HEK293T (cell line): ENCODE data around the gene STK4.

Experiments used
- CTCF ChIA-PET: fragments of 350-600 bp; formaldehyde crosslinking; extraction: SDS; loops from one replicate; lab custom pipeline; 2021; ENCODE audit warnings: antibody characterized with exemption, inconsistent platforms; lab: Yijun Ruan, JAX
- POLR2A ChIA-PET: fragments of 350-600 bp; formaldehyde crosslinking; extraction: SDS; loops from one replicate; lab custom pipeline; 2020; ENCODE audit warnings: antibody characterized with exemption, inconsistent platforms; lab: Yijun Ruan, JAX
- DNase-seq: peaks from one replicate; pipeline ENCODE4 v3.0.0; 2012; ENCODE audit warnings: mixed read lengths; ENCODE audit errors: extremely low spot score
- ARNT ChIP-seq: fragments of 450-650 bp; IDR thresholded peaks from 2 replicates; pipeline ENCODE4 v1.6.1; 2017; ENCODE audit warnings: mild to moderate bottlenecking
- BHLHE40 ChIP-seq: fragments of 450-650 bp; IDR thresholded peaks from 2 replicates; pipeline ENCODE4 v1.6.1; 2016; ENCODE audit warnings: mild to moderate bottlenecking, moderate library complexity, borderline replicate concordance
- CTBP1 ChIP-seq: fragments of 450-650 bp; IDR thresholded peaks from 2 replicates; pipeline ENCODE4 v1.6.1; 2016; ENCODE audit warnings: borderline replicate concordance
- ELF4 ChIP-seq: fragments of 450-650 bp; IDR thresholded peaks from 2 replicates; pipeline ENCODE4 v1.6.1; 2017; ENCODE audit warnings: antibody characterized with exemption
- FOXA1 ChIP-seq: fragments of 450-650 bp; IDR thresholded peaks from 2 replicates; pipeline ENCODE4 v1.6.1; 2016; ENCODE audit warnings: mild to moderate bottlenecking
- FOXK2 ChIP-seq: fragments of 450-650 bp; IDR thresholded peaks from 2 replicates; pipeline ENCODE4 v1.6.1; 2016; ENCODE audit warnings: mild to moderate bottlenecking
- FOXM1 ChIP-seq: fragments of 450-650 bp; IDR thresholded peaks from 2 replicates; pipeline ENCODE4 v1.6.1; 2017; ENCODE audit warnings: mild to moderate bottlenecking, borderline replicate concordance
- HDGF ChIP-seq: fragments of 450-650 bp; IDR thresholded peaks from 2 replicates; pipeline ENCODE4 v1.6.1; 2017; ENCODE audit warnings: antibody characterized with exemption, borderline replicate concordance
- L3MBTL2 ChIP-seq: fragments of 450-650 bp; conservative IDR thresholded peaks from 2 replicates; pipeline ENCODE4 v1.6.1; 2016; ENCODE audit warnings: mild to moderate bottlenecking
- LEF1 ChIP-seq: fragments of 450-650 bp; IDR thresholded peaks from 2 replicates; pipeline ENCODE4 v1.6.1; 2017; ENCODE audit warnings: mild to moderate bottlenecking, borderline replicate concordance
- NFRKB ChIP-seq: fragments of 450-650 bp; IDR thresholded peaks from 2 replicates; pipeline ENCODE4 v1.6.1; 2016; ENCODE audit warnings: mild to moderate bottlenecking, moderate library complexity
- PKNOX1 ChIP-seq: fragments of 450-650 bp; IDR thresholded peaks from 2 replicates; pipeline ENCODE4 v1.6.1; 2016
- SP1 ChIP-seq: fragments of 450-650 bp; IDR thresholded peaks from 2 replicates; pipeline ENCODE4 v1.6.1; 2017
- SUZ12 ChIP-seq: fragments of 450-650 bp; IDR thresholded peaks from 2 replicates; pipeline ENCODE4 v1.6.1; 2016; ENCODE audit warnings: mild to moderate bottlenecking
- TARDBP ChIP-seq: fragments of 450-650 bp; IDR thresholded peaks from 2 replicates; pipeline ENCODE4 v1.6.1; 2016
- ZNF384 ChIP-seq: fragments of 450-650 bp; IDR thresholded peaks from 2 replicates; pipeline ENCODE4 v1.6.1; 2016

Gene STK4

GRCh38 chr20:45032276-45032675, 66.0 kb downstream of the STK4 start:
- CTCF ChIA-PET: no interaction called here

DNA sequence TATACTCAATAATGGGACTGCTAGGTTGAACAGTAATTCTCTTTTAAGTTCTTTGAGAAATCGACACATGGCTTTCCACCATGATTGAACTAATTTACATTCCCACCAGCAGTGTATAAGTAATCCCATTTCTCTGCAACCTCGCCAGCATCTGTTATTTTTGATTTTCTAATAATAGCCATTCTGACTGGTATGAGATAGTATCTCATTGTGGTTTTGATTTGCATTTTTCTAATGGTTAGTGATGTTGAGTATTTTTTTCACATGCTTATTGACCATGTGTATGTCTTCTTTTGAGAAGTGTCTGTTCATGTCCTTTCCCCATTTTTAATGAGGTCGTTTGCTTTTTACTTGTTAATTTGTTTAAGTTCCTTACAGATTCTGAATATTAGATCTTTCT, 66.5 kb downstream of the STK4 start:
- no peak for TF ChIP-seq NFRKB
- TF ChIP-seq HDGF: no peak
- no peak for TF ChIP-seq SP1
- TF ChIP-seq L3MBTL2: no peak
- no peak for TF ChIP-seq CTBP1
- TF ChIP-seq FOXK2: no peak
- TF ChIP-seq ELF4: no peak
- no peak for DNase-seq
- POLR2A ChIA-PET: no interaction called here
- CTCF ChIA-PET: no interaction called here

More at GRCh38 chr20:45032276-45032675, 66.0 kb downstream of the STK4 start:
- DNase-seq: no peak
- POLR2A ChIA-PET: no interaction called here
- TF ChIP-seq PKNOX1 (no peak), SP1 (no peak), HDGF (no peak), L3MBTL2 (no peak), CTBP1 (no peak), ZNF384 (no peak), ELF4 (no peak), TARDBP (no peak), FOXK2 (no peak), FOXM1 (no peak), ARNT (no peak), FOXA1 (no peak), BHLHE40 (no peak), LEF1 (no peak), SUZ12 (no peak), NFRKB (no peak)

DNA sequence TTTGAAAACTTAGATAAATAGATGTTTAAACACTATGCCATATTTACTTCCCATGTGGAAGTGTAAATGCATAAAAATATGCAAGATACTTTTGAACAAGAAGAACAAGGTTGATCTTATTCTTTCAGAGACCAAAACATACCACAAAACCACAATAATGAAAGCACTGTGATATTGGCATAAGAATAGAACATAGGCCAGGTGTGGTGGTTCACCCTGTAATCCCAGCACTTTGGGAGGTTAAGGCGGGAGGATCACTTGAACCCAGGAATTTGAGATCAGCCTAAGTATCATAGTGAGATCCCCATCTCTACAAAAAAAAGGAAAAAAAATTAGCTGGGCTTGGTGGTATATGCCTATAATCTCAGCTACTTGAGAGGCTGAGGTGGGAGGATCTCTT, 68.1 kb downstream of the STK4 start:
- TF ChIP-seq L3MBTL2: no peak
- no peak for TF ChIP-seq SUZ12
- TF ChIP-seq ELF4: no peak
- TF ChIP-seq NFRKB: no peak
- ChIA-PET POLR2A (interaction anchor here (0.6 kb wide), 1 partner anchor 60 kb away, joined by 3 read pairs; no protein-coding TSS in a partner anchor), CTCF (interaction anchor here (1.8 kb wide), 1 partner anchor 9 kb away, joined by 9 read pairs; no protein-coding TSS in a partner anchor)
- no peak for DNase-seq

- no peak for TF ChIP-seq SUZ12
- no peak for TF ChIP-seq FOXK2
- no peak for TF ChIP-seq LEF1
- POLR2A ChIA-PET: no interaction called here
- CTCF ChIA-PET: interaction anchor here (1.1 to 1.8 kb wide), 2 partner anchors 8 to 258 kb away, joined by 5 to 9 read pairs; no protein-coding TSS in a partner anchor
- no peak for DNase-seq
These were observed 69.9 kb downstream of the STK4 start for GRCh38 chr20:45036044-45036755.

GRCh38 chr20:45037050-45037449, 70.7 kb downstream of the STK4 start:
- POLR2A ChIA-PET: interaction anchor here (0.7 kb wide), 1 partner anchor 77 kb away, joined by 4 read pairs; the partner anchor contains the start of gene TOMM34
- no peak for DNase-seq
- TF ChIP-seq ELF4: no peak
- TF ChIP-seq FOXK2: no peak
- TF ChIP-seq FOXM1: no peak
- TF ChIP-seq L3MBTL2: no peak
- no peak for TF ChIP-seq FOXA1
- no peak for TF ChIP-seq PKNOX1
- TF ChIP-seq NFRKB: no peak
- no peak for TF ChIP-seq BHLHE40
- no peak for TF ChIP-seq LEF1
- TF ChIP-seq CTBP1: no peak
- TF ChIP-seq HDGF: no peak
- no peak for TF ChIP-seq ARNT
- CTCF ChIA-PET: no interaction called here

- TF ChIP-seq HDGF (no peak), PKNOX1 (no peak), ARNT (no peak), FOXA1 (no peak)
- ChIA-PET POLR2A (interaction anchor here (0.7 kb wide), 1 partner anchor 78 kb away, joined by 4 read pairs; the partner anchor contains the start of gene TOMM34), CTCF (no interaction called here)
- no peak for DNase-seq
These were observed 71.3 kb downstream of the STK4 start for GRCh38 chr20:45037635-45038034.
